Tibial nerve (tissue), 4 donors: ENCODE measurements around the gene TFPI2.

Source experiments
- CTCF ChIP-seq, 5 experiments: fragments of 200-600 bp in 3 of 5; fragments of 450-650 bp in 2 of 5; sonication (generic) in 3 of 5; IDR thresholded peaks; one replicate each; pipeline ENCODE4 v1.5.1; 2016 to 2019; ENCODE audit warnings: antibody characterized with exemption in 5 of 5, mild to moderate bottlenecking in 3 of 5, moderate library complexity in 2 of 5
- EP300 ChIP-seq, 2 donors: sonication (generic); formaldehyde crosslinking; IDR thresholded peaks; one replicate each; pipeline ENCODE4 v1.6.1; 2017; ENCODE audit warnings: antibody characterized with exemption in 2 of 2, mild to moderate bottlenecking in 1 of 2
- POLR2A ChIP-seq, 2 donors: fragments of 450-650 bp; IDR thresholded peaks; one replicate each; pipeline ENCODE4 v1.6.1; 2017; ENCODE audit warnings: antibody characterized with exemption in 2 of 2, mild to moderate bottlenecking in 2 of 2, moderate library complexity in 2 of 2

DNA sequence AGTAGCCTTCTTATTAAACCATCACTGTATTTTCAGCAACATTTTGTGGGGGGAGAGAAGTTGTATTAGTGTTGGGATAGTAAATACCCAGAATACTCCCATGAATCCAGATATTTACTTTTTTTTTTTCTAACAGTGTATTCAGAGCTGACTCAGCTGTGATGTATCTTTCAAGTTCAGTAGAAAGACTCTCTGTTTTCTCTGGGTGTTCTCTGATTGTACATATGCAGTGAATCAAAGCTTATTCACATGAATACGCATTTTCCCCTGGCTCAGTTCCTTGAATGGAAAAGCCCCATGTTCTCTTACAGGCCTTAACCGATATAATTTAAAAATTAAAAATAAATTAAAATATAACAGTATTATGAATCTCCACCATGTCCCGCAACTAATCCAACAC lies 1.3 kb downstream of the TFPI2 start:
- no peak for TF ChIP-seq CTCF (IDR thresholded peaks at IDR 0.05)
- TF ChIP-seq POLR2A (IDR thresholded peaks at IDR 0.05), result no peak
- TF ChIP-seq EP300 (IDR thresholded peaks at IDR 0.05), result no peak
